GM23338 (cell line): Measurements from ENCODE around the gene ABCB8. TPM values are rescaled to one million over a fixed set of nuclear protein-coding genes. Genes with fewer than 3 reads are reported as not detected.

Experiments
- ATAC-seq: fragments of 200-7000 bp; cut with Tn5 transposase; 3 replicates; pipeline ENCODE4 v1.9.1; 2020
- DNase-seq: peaks from one replicate; pipeline ENCODE4 v3.0.0-alpha.2; 2015; ENCODE audit warnings: low spot score
- H2AFZ ChIP-seq: fragments of 200-600 bp; sonication (generic); 2 replicates; pipeline ENCODE4 v1.8.0; 2016; ENCODE audit warnings: antibody characterized with exemption, mild to moderate bottlenecking, moderate library complexity
- H3F3A ChIP-seq: fragments of 200-600 bp; sonication (generic); replicated peaks from 2 replicates; pipeline ENCODE4 v1.8.0; 2017; ENCODE audit warnings: antibody characterized with exemption, mixed run types, low read depth
- H3K27ac ChIP-seq: fragments of 200-600 bp; sonication (generic); 2 replicates; pipeline ENCODE4 v1.6.1; 2016; ENCODE audit warnings: low read depth
- H3K27me3 ChIP-seq: fragments of 200-600 bp; sonication (generic); 2 replicates; pipeline ENCODE4 v1.8.0; 2016; ENCODE audit warnings: mild to moderate bottlenecking, mixed run types, moderate library complexity; ENCODE audit not compliant: insufficient read depth
- H3K36me3 ChIP-seq: fragments of 200-600 bp; sonication (generic); 2 replicates; pipeline ENCODE4 v1.8.0; 2016; ENCODE audit warnings: mild to moderate bottlenecking; ENCODE audit not compliant: insufficient read depth
- H3K4me1 ChIP-seq: fragments of 200-600 bp; sonication (generic); 2 replicates; pipeline ENCODE4 v1.8.0; 2016; ENCODE audit warnings: mild to moderate bottlenecking, moderate library complexity; ENCODE audit not compliant: insufficient read depth
- H3K4me2 ChIP-seq: fragments of 200-600 bp; sonication (generic); 2 replicates; pipeline ENCODE4 v1.7.1; 2017; ENCODE audit warnings: mixed run types
- H3K4me3 ChIP-seq: fragments of 200-600 bp; sonication (generic); 2 replicates; pipeline ENCODE4 v1.6.1; 2016; ENCODE audit warnings: mixed run types
- H3K79me2 ChIP-seq: fragments of 200-600 bp; sonication (generic); replicated peaks from 2 replicates; pipeline ENCODE4 v1.8.0; 2017; ENCODE audit warnings: mild to moderate bottlenecking; ENCODE audit not compliant: insufficient read depth
- H3K9me2 ChIP-seq: fragments of 200-600 bp; sonication (generic); 2 replicates; pipeline ENCODE4 v1.8.0; 2017; ENCODE audit not compliant: insufficient read depth
- H4K20me1 ChIP-seq: fragments of 200-600 bp; sonication (generic); replicated peaks from 2 replicates; pipeline ENCODE4 v1.8.0; 2017; ENCODE audit warnings: mild to moderate bottlenecking; ENCODE audit not compliant: insufficient read depth
- H3K27ac Mint-ChIP-seq: 2 replicates; pipeline ENCODE4 v1.8.0; 2020; ENCODE audit warnings: inconsistent platforms, mild to moderate bottlenecking, moderate library complexity, mixed read lengths
- H3K27me3 Mint-ChIP-seq: 3 replicates; pipeline ENCODE4 v1.8.0; 2022; ENCODE audit warnings: low read depth, mild to moderate bottlenecking, moderate library complexity, mixed read lengths, inconsistent platforms; ENCODE audit not compliant: insufficient read depth, poor library complexity
- H3K36me3 Mint-ChIP-seq: 3 replicates; pipeline ENCODE4 v1.8.0; 2021; ENCODE audit warnings: low read depth, mild to moderate bottlenecking, inconsistent platforms, moderate library complexity, mixed read lengths
- H3K4me1 Mint-ChIP-seq: 3 replicates; pipeline ENCODE4 v1.8.0; 2020; ENCODE audit warnings: mild to moderate bottlenecking, inconsistent platforms, mixed read lengths
- H3K4me3 Mint-ChIP-seq: 3 replicates; pipeline ENCODE4 v1.8.0; 2021; ENCODE audit warnings: moderate library complexity, mild to moderate bottlenecking, inconsistent platforms, mixed read lengths
- H3K9me3 Mint-ChIP-seq: 3 replicates; pipeline ENCODE4 v1.8.0; 2020; ENCODE audit warnings: moderate library complexity, mild to moderate bottlenecking, inconsistent platforms, mixed read lengths
- CREB1 ChIP-seq: fragments of 250-450 bp; sonication (Bioruptor Pico); IDR thresholded peaks from 2 replicates; pipeline ENCODE4 v1.5.0; 2020; ENCODE audit warnings: low read depth, mild to moderate bottlenecking, moderate library complexity
- CTCF ChIP-seq, 2 experiments: fragments of 200-600 bp in 1 of 2; sonication (generic) in 1 of 2; conservative IDR thresholded peaks; 2 replicates each; pipeline versions ENCODE4 v1.5.1 to v1.6.1; 2016 to 2017; ENCODE audit warnings: antibody characterized with exemption in 2 of 2, low read depth in 2 of 2, mild to moderate bottlenecking in 2 of 2, moderate library complexity in 1 of 2
- ETS1 ChIP-seq: IDR thresholded peaks from 2 replicates; pipeline ENCODE4 v1.6.1; 2016; ENCODE audit warnings: antibody characterized with exemption
- REST ChIP-seq: IDR thresholded peaks from one replicate; pipeline ENCODE4 v1.6.1; 2018; ENCODE audit warnings: antibody characterized with exemption; ENCODE audit not compliant: unreplicated experiment
- STAT1 ChIP-seq: IDR thresholded peaks from one replicate; pipeline ENCODE4 v1.6.1; 2016; ENCODE audit warnings: antibody characterized with exemption; ENCODE audit not compliant: unreplicated experiment
- ZNF331 ChIP-seq: fragments of 250-450 bp; sonication (Bioruptor Pico); IDR thresholded peaks from 2 replicates; pipeline ENCODE4 v1.5.0; 2020; ENCODE audit warnings: low read depth, mild to moderate bottlenecking, moderate library complexity
- ZNF462 ChIP-seq: fragments of 250-450 bp; sonication (Bioruptor Pico); IDR thresholded peaks from 2 replicates; pipeline ENCODE4 v1.5.0; 2020; ENCODE audit warnings: mild to moderate bottlenecking, moderate library complexity
- polyA plus RNA-seq: library from polyadenylated mRNA; unstranded; fragments of >200 nt; fragmentation: Nextera tagmentation; extraction: Ambion mirVana; gene quantifications from 2 replicates; pipeline ENCODE4 v1.2.1, GENCODE V29; 2016
- total RNA-seq: library from RNA; depleted of rRNA; stranded (reverse); fragments of >200 nt; shearing (Covaris generic); gene quantifications from 2 replicates; pipeline ENCODE4 v1.2.3, GENCODE V29; 2014

The ABCB8 gene
- total and polyA plus RNA-seq, 2 experiments from 2014 or later: 11.4 to 27.1 TPM

- Histone ChIP-seq H3F3A (peaks cover 14% of the 10 kb centered on the region), H3K27me3 (peaks cover 36% of the 10 kb centered on the region), H4K20me1 (no peaks in the 10 kb centered on the region; the same call in 1 of the 2 replicates), H3K9me2 (no peaks in the 10 kb centered on the region), H2AFZ (peak overlapping the region; percentile 52; the same call in 1 of the 2 replicates), H3K4me1 (peaks cover 36% of the 10 kb centered on the region), H3K79me2 (peaks cover 11% of the 10 kb centered on the region), H3K36me3 (peaks cover 8% of the 10 kb centered on the region), H3K4me3 (peak overlapping the region; percentile 99), H3K27ac (no peak overlapping the region), H3K4me2 (peak overlapping the region; percentile 95)
- H3K9me3 Mint-ChIP-seq: no peaks in the 10 kb centered on the region
- H3K36me3 Mint-ChIP-seq: peaks cover 9% of the 10 kb centered on the region
- no peak overlapping the region for H3K27ac Mint-ChIP-seq
- H3K4me3 Mint-ChIP-seq: peak overlapping the region; percentile 86
- ATAC-seq (no peak), DNase-seq (peak; percentile 65)
- peaks cover 47% of the 10 kb centered on the region for H3K4me1 Mint-ChIP-seq
- TF ChIP-seq ETS1: no peak
- peaks cover 44% of the 10 kb centered on the region for H3K27me3 Mint-ChIP-seq
These were observed 31.8 kb downstream of the ABCB8 start for GRCh38 chr7:151060113-151060415.

GRCh38 chr7:151060416-151061212 lies 32.4 kb downstream of the ABCB8 start:
- peak overlapping the region; percentile 95 for H3K4me2 ChIP-seq
- Mint-ChIP-seq H3K4me3 (peak overlapping the region; percentile 86), H3K27me3 (peaks cover 47% of the 10 kb centered on the region), H3K27ac (no peak overlapping the region), H3K9me3 (no peaks in the 10 kb centered on the region), H3K36me3 (peaks cover 14% of the 10 kb centered on the region), H3K4me1 (peaks cover 47% of the 10 kb centered on the region)
- H3K9me2 ChIP-seq: no peaks in the 10 kb centered on the region
- ATAC-seq: no peak
- no peaks in the 10 kb centered on the region; the same call in 1 of the 2 replicates for H4K20me1 ChIP-seq
- peaks cover 11% of the 10 kb centered on the region for H3K79me2 ChIP-seq
- peaks cover 36% of the 10 kb centered on the region for H3K27me3 ChIP-seq
- H3K4me3 ChIP-seq: peak overlapping the region; percentile 99
- H3K36me3 ChIP-seq: peaks cover 9% of the 10 kb centered on the region
- H3K27ac ChIP-seq: no peak overlapping the region
- H3K4me1 ChIP-seq: peaks cover 36% of the 10 kb centered on the region
- peaks cover 14% of the 10 kb centered on the region for H3F3A ChIP-seq
- DNase-seq: no peak
- peak overlapping the region; percentile 52; the same call in 1 of the 2 replicates for H2AFZ ChIP-seq
- TF ChIP-seq CREB1 (no peak), STAT1 (no peak), REST (no peak), CTCF (conservative IDR thresholded peaks at IDR 0.05; ENCODE audit: low read depth in 2 of 2) (peak; percentile 10 to 31; a peak in 2 of 4 replicates), ZNF331 (CRISPR knock-in tag) (no peak), ZNF462 (CRISPR knock-in tag) (no peak)
